ENCODE results near the gene KIF1A. TPM values are rescaled to one million over a fixed set of nuclear protein-coding genes. Genes with fewer than 3 reads are reported as not detected.

Gene KIF1A
- total RNA-seq, 1 donor from 2014 or later: 123 TPM

GRCh38 chr2:240823449-240824336 is 3.7 kb upstream of the KIF1A start:
- DNase-seq (ENCODE audit: low spot score) (no peak), ATAC-seq (no peak)
- intact Hi-C loops (cut with DNase I): no loop called here

- intact Hi-C loops (cut with DNase I): no loop called here
- no peak for ATAC-seq
- no peak for DNase-seq (ENCODE audit: low spot score)
Measured at GRCh38 chr2:240822280-240822847, 2.3 kb upstream of the KIF1A start.

- no peak for ATAC-seq
- no peak for DNase-seq (ENCODE audit: low spot score)
- intact Hi-C loops (cut with DNase I): no loop called here
Measured at GRCh38 chr2:240821429-240821778, 1.4 kb upstream of the KIF1A start.

- intact Hi-C loops (cut with DNase I): no loop called here
- no peak for ATAC-seq
- peak; percentile 55 for DNase-seq (ENCODE audit: low spot score)
Measured at GRCh38 chr2:240820607-240821428, 799 bp upstream of the KIF1A start.

- ATAC-seq (no peak), DNase-seq (ENCODE audit: low spot score) (peak; percentile 60)
- intact Hi-C loops (cut with DNase I): no loop called here
Measured at GRCh38 chr2:240819126-240819857, 727 bp downstream of the KIF1A start.

GRCh38 chr2:240818293-240819125 is 1.5 kb downstream of the KIF1A start:
- no peak for ATAC-seq
- intact Hi-C loops (cut with DNase I): no loop called here
- no peak for DNase-seq (ENCODE audit: low spot score)

- DNase-seq (ENCODE audit: low spot score) (peak; percentile 55), ATAC-seq (no peak)
- intact Hi-C loops (cut with DNase I): no loop called here
Measured at GRCh38 chr2:240817496-240818292, 2.3 kb downstream of the KIF1A start.

- intact Hi-C loops (cut with DNase I): no loop called here
- no peak for ATAC-seq
- no peak for DNase-seq (ENCODE audit: low spot score)
Measured at GRCh38 chr2:240816584-240817495, 3.2 kb downstream of the KIF1A start.

GRCh38 chr2:240815761-240816583 is 4.0 kb downstream of the KIF1A start:
- no peak for DNase-seq (ENCODE audit: low spot score)
- intact Hi-C loops (cut with DNase I): no loop called here
- ATAC-seq: no peak

- ATAC-seq (no peak), DNase-seq (ENCODE audit: low spot score) (no peak)
- intact Hi-C loops (cut with DNase I): no loop called here
Measured at GRCh38 chr2:240814946-240815760, 4.9 kb downstream of the KIF1A start.

GRCh38 chr2:240814280-240814679 is 5.7 kb downstream of the KIF1A start:
- intact Hi-C loops (cut with DNase I): no loop called here
- no peak for ATAC-seq
- no peak for DNase-seq (ENCODE audit: low spot score)

- no peak for ATAC-seq
- intact Hi-C loops (cut with DNase I): no loop called here
- DNase-seq (ENCODE audit: low spot score): no peak
Measured at GRCh38 chr2:240813231-240813921, 6.6 kb downstream of the KIF1A start.

- ATAC-seq: no peak
- DNase-seq (ENCODE audit: low spot score): peak; percentile 61
- intact Hi-C loops (cut with DNase I): no loop called here
Measured at GRCh38 chr2:240812721-240813120, 7.3 kb downstream of the KIF1A start.

GRCh38 chr2:240812301-240812680 is 7.7 kb downstream of the KIF1A start:
- intact Hi-C loops (cut with DNase I): no loop called here
- ATAC-seq (no peak), DNase-seq (ENCODE audit: low spot score) (peak; percentile 36)
